ENCODE results near the gene DNHD1. TPM values are rescaled to one million over a fixed set of nuclear protein-coding genes. Genes with fewer than 3 reads are reported as not detected.
A peak's percentile ranks its signal among the peaks of the same experiment; 100 is the strongest.

Gene DNHD1
- total RNA-seq, 4 donors from 2014 or later: 17.2 to 27.3 (median 21.0) TPM

DNA sequence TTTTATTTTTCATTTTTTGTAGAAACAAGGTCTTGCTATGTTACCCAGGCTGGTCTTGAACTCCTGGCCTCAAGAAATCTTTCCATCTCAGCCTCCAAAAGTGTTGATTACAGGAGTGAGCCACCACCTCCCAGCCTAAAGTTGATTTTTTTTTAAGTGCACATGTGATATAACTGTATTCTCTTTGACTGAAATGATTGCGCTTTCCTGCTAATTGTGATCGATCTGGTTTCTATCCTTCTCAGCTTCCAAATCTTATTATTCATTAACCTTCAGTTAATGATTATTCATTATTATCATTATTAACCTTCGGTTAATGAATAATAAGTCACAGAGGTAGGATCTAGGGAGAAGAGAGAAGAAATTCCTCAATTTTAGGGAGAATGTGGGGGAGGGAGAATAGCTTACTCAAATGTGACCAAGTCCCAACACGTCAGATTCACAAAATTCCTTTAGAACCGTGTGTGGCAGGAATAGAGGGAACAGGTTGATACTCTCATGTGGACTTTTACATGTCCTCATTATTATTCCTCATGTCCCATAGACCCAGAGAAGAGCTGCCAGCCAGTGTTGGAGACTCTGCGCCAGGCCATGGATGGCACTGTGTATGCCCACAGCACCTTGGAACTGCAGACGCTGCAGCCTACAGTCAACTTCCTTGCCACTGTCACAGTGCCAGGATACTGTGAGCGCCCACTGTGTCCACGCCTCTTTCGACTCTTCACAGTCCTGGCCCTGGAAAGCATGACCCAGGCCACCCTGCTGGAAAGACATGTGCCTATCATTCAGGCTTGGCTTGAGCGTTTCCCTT is 59.3 kb downstream of the DNHD1 start:
- H3K27me3 ChIP-seq: no peaks in the 10 kb centered on the region
- peaks cover 0 to 39% (median 0%) of the 10 kb centered on the region in 3 donors for H3K36me3 ChIP-seq
- H3K27ac ChIP-seq: no peak overlapping the region
- no peak overlapping the region for H3K4me3 ChIP-seq
- H3K9me3 ChIP-seq: no peaks in the 10 kb centered on the region
- 81 to 97% methylated on average over 11 of the region's 11 CpGs for WGBS, 2 donors
- TF ChIP-seq, protein P1, sequence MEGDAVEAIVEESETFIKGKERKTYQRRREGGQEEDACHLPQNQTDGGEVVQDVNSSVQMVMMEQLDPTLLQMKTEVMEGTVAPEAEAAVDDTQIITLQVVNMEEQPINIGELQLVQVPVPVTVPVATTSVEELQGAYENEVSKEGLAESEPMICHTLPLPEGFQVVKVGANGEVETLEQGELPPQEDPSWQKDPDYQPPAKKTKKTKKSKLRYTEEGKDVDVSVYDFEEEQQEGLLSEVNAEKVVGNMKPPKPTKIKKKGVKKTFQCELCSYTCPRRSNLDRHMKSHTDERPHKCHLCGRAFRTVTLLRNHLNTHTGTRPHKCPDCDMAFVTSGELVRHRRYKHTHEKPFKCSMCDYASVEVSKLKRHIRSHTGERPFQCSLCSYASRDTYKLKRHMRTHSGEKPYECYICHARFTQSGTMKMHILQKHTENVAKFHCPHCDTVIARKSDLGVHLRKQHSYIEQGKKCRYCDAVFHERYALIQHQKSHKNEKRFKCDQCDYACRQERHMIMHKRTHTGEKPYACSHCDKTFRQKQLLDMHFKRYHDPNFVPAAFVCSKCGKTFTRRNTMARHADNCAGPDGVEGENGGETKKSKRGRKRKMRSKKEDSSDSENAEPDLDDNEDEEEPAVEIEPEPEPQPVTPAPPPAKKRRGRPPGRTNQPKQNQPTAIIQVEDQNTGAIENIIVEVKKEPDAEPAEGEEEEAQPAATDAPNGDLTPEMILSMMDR (IDR thresholded peaks at IDR 0.05): no peak
- TF ChIP-seq EP300 (IDR thresholded peaks at IDR 0.05) (no peak), POLR2A (IDR thresholded peaks at IDR 0.05) (no peak)
- no peaks in the 10 kb centered on the region for H3K4me1 ChIP-seq
- no peak for DNase-seq (ENCODE audit: low spot score in 2 of 2)

DNA sequence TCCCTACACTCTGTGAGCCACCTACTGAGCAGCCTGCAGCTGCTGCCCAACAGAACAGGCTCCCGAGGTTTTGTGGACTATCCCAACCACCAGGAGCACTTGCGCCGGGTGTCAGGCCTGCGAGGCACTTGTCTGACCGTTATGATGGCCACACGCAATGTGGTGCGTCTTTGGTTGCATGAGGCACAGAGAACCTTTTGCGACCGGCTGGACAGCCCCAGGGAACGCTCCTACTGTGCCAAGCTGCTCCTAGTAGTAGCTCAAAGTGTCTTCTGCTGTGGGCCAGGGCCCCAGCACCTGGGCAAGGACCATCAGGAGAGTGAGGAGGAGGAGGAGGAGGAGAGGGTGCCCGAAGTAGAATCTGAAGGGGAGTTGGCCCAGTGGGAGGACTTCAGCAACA is 60.0 kb downstream of the DNHD1 start:
- WGBS, 2 donors: 91 to 95% methylated on average over 11 of the region's 11 CpGs
- TF ChIP-seq EP300 (IDR thresholded peaks at IDR 0.05) (no peak), POLR2A (IDR thresholded peaks at IDR 0.05) (no peak)
- TF ChIP-seq, protein P1 (IDR thresholded peaks at IDR 0.05): no peak
- H3K4me1 ChIP-seq: no peaks in the 10 kb centered on the region
- no peak overlapping the region for H3K27ac ChIP-seq
- peaks cover 0 to 46% (median 0%) of the 10 kb centered on the region in 3 donors for H3K36me3 ChIP-seq
- no peaks in the 10 kb centered on the region for H3K27me3 ChIP-seq
- H3K9me3 ChIP-seq: no peaks in the 10 kb centered on the region
- no peak overlapping the region for H3K4me3 ChIP-seq
- DNase-seq (ENCODE audit: low spot score in 2 of 2): no peak

DNA sequence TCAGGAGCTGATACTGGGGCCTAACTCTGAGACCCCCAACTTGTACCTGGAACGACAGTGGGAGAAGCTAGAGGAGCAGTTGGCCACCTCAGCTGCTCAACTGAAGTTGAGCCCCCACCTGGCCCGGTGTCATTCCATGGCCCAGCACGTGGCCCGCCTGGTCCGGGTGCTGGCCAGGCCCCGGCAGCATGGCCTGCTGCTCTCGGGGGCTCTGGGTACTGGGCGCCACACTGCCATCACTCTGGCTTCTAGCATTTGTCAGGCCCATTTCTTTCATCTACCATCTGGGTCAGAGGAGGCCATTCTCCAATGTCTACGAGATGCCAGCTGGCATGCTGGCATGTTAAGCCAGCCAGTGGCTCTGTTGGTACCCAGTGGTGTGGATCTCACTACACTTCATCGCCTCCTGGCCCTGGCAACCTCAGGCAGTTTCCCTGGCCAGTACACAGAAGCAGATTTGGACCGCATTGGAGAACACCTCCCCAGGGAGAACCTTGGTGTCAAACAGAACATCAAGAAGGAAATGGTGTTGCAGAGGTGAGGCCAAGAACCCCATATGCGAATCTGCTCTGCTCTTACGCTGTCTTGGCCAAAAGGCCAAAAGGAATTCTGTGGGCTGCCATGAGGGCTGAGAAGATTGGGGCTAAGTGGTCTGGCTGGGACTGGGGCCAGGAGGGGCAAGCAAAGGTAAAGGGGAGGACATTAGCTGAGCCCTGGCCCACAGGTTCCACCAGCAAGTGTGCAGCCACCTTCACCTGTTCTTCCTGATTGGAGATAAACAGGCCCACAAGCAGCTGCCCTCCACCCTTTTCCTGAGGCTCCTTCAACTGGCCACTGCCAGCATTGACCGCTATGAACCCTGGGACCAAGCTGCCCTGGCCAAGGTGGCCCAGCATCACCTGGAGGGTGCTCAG is 60.9 kb downstream of the DNHD1 start:
- WGBS, 2 donors: 96 to 97% methylated on average over 13 of the region's 14 CpGs
- DNase-seq (ENCODE audit: low spot score in 2 of 2): peak in 1 of 2 donors; percentile 1
- H3K27me3 ChIP-seq: no peaks in the 10 kb centered on the region

DNA sequence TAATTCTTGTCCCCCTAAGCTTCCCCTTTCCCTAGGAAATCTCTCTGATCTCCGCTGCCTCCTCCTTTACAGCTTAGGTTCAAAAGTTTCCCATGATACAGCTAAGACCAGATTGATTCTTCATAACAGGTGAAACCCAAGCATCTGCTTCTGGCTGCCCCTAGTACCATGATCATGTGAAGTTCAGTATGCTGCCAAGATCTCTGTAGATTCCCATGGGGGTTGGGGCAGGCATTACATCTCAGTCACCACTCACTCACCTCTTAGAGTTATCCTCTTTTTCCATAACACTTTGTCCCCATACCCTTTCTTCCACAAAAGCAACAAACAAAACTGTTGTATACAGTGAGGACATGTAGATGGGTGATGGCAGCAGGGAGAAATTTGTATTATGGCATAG is 62.3 kb downstream of the DNHD1 start:
- Histone ChIP-seq H3K27me3 (no peaks in the 10 kb centered on the region), H3K4me3 (no peak overlapping the region), H3K27ac (no peak overlapping the region), H3K9me3 (no peaks in the 10 kb centered on the region), H3K4me1 (no peaks in the 10 kb centered on the region), H3K36me3 (peaks cover 0 to 68% (median 0%) of the 10 kb centered on the region in 3 donors)
- 100% methylated on average over 1 of the region's 1 CpG for WGBS, 2 donors
- TF ChIP-seq EP300 (IDR thresholded peaks at IDR 0.05) (no peak), POLR2A (IDR thresholded peaks at IDR 0.05) (no peak)
- TF ChIP-seq, protein P1 (IDR thresholded peaks at IDR 0.05): no peak
- no peak for DNase-seq (ENCODE audit: low spot score in 2 of 2)

More for the DNA sequence above, 60.9 kb downstream of the DNHD1 start:
- Histone ChIP-seq H3K4me3 (no peak overlapping the region), H3K27ac (no peak overlapping the region), H3K36me3 (peaks cover 0 to 55% (median 0%) of the 10 kb centered on the region in 3 donors), H3K9me3 (no peaks in the 10 kb centered on the region), H3K4me1 (no peaks in the 10 kb centered on the region)
- no peak for TF ChIP-seq POLR2A (IDR thresholded peaks at IDR 0.05)
- TF ChIP-seq, protein P1 (IDR thresholded peaks at IDR 0.05): no peak
- no peak for TF ChIP-seq EP300 (IDR thresholded peaks at IDR 0.05)
